22Rv1 (cell line): ENCODE data around the gene SORCS2.

Experiments used
- CTCF ChIP-seq: fragments of 450-650 bp; IDR thresholded peaks from 2 replicates; pipeline ENCODE4 v1.5.1; 2017; ENCODE audit warnings: mild to moderate bottlenecking
- ZFX ChIP-seq: fragments of 450-650 bp; IDR thresholded peaks from 2 replicates; pipeline ENCODE4 v1.6.1; 2017; ENCODE audit warnings: antibody characterized with exemption, borderline replicate concordance

GRCh38 chr4:7425124-7425523, 232.8 kb downstream of the SORCS2 start:
- TF ChIP-seq CTCF (no peak), ZFX (no peak)
